GM21360 (cell line): ENCODE results near the gene KCNK3.
"Not testable (repeated sequence)": the region's sequence is repeated elsewhere in the genome, so short reads cannot be mapped to it uniquely, and the experiment has no call there.

ENCODE experiments used
- ATAC-seq: cut with Tn5 transposase; IDR thresholded peaks from one replicate; pipeline ENCODE4 v1.9.1; 2021; ENCODE audit warnings: mild to moderate bottlenecking, moderate library complexity; ENCODE audit not compliant: unreplicated experiment

KCNK3 gene

DNA sequence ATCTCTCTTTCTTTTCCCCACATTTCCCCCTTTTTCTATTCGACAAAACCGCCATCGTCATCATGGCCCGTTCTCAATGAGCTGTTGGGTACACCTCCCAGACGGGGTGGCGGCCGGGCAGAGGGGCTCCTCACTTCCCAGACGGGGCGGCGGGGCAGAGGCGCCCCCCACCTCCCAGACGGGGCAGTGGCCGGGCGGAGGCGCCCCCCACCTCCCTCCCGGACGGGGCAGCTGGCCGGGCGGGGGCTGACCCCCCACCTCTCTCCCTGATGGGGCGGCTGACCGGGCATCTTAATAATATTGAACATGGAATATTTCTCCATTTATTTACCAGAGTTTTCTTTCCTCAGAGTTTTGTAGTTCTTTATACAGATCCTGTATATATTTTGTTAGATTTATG lies 27.2 kb upstream of the KCNK3 start:
- not testable (repeated sequence) for ATAC-seq

DNA sequence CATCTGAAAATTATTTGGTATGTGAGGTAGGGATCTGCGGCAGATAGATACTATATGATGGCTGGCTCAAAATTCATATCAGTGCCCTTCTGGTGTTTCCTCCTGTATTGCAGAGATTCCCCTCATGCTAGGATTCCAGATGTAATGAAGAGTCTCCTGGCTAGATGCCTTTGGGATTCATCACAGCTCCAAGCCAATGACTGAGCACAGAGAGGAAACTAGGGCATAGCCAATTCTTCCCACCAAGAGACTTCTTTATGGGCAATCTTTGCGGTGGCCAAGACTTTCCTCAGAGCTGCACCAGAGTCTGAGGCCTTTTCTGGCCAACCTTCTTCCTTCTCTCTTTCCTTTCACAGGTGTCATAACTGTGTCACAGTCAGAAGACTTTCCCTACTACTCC lies 25.9 kb upstream of the KCNK3 start:
- no peak for ATAC-seq

DNA sequence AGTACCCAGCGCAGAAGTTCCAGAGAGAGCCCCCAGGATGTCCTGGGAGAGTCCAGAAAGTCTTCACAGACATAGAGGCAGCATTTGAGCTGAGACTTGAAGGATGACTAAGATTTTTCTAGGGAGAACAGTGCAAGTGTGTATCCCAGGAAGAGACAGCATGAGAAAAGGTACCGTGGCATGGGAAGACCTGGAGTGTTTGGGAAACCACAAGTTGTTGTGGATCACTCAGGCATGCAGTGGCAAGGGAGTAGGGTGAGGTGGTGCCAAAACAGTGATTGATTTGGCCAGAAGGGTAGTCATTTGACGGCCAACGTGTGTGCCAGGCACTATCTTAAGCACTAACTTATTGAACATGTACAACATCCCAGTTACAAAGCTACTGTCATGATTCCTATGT lies 24.5 kb upstream of the KCNK3 start:
- no peak for ATAC-seq

DNA sequence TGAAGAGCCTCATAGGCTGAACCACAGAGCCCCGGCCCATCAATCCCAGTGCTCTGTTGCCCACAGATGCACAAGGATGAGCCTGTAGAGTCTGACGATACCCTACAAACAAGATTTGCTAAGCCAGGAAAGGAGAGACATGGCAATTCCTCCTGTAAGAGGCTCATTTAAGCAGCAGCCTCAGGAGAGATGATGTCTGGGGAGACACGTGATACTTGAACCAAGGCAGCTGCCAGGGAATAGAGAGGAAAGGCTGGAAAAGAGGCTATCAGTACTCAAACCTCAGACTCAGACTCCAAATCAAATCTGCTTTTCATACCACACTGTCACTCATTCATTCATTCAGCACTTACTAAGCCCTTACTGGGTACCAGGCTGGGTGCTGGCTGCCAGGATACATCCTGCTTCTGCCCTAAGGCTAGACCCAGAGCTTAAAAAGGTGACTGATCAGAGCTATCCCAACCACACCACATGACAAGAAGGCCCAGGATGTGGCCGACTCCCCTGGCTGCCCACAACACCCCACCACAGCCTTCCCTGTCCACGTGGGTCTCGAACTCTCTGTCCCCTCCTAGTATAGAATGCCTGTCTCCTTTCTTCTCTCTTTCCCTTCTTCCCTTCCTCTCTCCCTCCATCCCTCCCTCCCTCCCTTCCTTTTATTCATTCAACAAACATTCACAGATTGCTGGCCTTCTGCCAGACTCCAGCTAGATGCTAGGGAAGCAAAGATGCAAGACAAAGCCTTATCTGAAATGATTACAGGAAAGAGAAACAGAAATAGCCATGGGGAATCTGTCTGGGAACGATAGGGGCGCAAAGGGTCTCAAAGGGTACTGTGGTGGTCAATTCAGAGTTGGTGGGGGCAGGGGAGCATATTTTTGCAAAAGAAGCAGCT lies 23.4 kb upstream of the KCNK3 start:
- ATAC-seq = no peak

DNA sequence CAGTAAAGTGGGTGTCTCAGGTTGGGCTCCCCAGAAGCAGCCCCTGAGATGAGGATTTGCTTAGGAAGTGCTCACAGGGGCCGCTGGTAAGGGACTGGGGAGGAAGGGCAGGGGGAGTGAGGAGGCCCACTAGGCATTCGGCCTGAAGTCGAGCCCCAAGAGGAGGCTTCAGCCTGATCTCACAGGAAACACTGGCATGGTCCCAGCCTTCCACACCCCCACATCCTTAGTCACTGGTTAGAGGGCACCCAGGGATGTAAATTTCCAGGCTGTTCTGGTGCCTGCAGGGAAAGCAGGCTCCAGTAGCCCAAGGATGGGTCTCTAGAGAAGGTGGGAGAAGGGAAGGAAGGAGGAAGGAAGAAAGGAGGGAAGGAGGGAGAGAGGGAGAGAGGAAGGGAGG lies 22.4 kb upstream of the KCNK3 start:
- no peak for ATAC-seq

DNA sequence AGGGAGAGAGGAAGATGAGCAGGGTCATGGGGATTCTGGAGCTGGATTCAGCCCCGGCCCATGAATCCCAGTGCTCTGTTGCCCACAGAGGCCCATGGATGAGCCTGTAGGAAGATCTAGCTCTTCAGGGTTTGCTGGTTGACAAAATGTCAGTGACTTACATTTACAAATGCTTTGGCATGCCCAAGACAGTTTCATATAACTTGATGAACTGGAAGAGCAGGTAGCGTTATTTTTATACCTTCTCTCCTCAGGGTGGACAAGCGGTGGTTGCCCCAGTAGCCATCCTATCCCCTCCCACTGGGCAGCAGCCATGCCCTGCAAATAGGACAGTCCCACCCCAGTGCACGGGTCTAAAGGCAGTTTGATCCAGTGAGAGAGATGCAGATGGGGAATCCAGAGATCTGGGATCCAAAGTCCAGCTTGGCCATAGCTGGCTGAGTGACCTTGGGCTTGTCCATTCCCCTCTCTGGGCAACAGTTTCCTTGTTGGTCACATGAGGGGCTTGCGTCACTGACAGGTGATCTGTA lies 21.5 kb upstream of the KCNK3 start:
- no peak for ATAC-seq

DNA sequence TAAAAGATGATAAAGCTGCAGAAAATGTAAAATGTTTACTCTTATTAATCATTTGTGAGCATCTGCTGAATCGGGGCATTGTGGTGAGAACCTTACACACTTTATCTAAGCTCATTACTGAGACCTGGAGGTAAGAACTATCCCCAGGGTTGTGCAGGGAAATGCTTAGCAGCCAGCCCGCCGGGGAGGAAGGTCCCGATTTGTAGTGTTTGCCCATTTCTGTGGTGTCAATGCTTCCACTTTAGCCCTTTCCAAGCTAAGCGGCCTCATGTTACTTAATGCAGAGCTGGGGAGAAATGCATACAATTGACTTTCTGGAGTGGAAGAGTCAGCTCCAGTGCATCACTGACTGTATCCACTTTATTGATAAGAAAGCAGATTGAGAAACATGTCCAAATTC lies 20.8 kb upstream of the KCNK3 start:
- no peak for ATAC-seq

DNA sequence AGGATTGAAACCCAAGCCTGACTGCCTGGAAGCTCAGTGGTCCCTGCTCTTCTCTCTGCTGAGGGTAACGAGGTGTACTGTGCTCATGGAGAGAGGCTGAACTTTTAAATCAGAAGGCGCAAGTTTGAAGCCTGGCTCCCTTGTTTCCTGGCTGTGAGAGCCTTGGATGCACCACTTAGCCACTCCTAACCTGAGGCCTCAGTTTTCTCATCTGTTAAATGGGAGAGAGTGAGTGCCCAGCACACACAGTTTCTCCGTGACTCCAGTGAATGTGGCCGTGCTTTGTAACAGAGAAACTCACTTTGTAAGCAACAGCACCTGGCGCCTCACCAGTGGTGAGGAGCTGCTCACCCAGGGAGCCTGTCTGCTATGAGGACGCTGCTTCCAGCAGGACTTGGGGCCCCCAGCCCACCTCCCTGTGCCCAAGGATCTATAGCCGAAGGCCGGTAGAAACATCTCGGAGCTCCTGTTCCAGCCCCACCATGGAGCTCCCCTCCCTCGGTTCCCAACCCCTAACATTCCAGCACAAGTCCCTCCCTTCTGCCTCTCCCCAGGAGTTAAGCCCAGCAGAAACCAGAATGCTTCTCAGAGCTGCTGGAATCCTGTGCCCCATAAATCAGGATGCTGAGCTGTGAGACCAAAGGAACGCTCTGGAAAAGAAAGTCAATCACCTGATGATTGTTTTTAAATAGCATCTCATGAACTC lies 20.3 kb upstream of the KCNK3 start:
- ATAC-seq = no peak

DNA sequence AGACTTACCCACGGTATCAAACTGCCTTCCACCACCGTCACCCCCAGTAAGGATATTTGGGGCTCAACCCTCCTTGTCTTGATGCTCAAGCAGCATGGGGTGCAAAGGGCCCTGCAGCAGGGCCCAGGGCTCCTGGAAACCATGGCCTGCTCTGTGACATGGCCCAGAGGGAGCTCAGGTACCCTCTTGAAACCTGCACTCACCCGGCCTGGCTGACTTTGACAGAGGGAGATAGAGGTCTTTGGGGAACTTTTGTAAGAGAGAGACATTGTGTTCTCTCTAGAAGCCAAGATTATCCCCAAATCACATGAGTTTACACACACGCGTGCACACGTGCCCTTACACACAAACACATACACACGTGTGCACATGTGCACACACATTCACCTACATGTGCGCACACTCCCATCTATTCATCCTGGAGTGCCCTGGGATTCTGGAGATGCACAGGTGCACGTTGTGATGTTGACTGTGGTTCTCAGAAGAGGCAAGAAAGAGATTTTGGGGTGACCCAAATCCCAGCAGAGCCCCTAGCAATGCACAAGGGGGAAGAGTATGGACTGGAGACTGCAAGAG lies 19.6 kb upstream of the KCNK3 start:
- no peak for ATAC-seq

DNA sequence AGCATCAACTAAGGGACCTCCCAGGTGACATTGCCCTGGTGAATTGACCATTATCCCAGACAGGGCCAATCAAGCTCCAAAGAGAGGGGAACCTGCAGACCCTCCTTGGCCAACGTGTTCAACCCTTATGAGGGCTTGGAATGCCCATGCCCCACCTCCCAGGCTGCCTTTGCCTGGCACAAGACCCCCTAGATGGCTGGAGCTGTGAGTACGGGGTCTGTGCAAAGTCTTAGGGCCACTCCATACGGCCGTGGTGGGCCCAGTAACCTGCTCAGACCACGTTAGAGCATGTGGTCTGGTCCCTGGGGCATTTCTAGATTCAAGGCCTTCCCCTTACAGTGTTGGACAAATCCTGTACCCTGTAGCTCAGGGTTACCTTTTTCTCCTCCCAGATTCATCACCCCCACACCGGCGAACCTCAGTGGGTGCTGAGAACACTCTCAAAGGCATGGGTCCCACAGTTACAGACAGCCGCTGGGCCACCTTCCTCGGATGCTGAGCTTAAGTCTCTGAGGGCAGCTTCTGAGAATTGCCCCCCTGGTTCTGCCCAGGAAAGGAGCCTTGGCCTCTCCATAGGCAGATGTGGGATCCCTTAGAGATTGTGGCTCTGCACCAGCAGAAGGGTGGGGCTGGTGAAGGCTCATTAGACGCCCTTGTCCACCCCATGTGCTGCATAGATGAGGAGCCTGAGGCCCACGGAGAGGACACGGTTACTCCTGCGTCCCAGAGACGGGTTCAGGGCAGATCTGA lies 18.3 kb upstream of the KCNK3 start:
- no peak for ATAC-seq

DNA sequence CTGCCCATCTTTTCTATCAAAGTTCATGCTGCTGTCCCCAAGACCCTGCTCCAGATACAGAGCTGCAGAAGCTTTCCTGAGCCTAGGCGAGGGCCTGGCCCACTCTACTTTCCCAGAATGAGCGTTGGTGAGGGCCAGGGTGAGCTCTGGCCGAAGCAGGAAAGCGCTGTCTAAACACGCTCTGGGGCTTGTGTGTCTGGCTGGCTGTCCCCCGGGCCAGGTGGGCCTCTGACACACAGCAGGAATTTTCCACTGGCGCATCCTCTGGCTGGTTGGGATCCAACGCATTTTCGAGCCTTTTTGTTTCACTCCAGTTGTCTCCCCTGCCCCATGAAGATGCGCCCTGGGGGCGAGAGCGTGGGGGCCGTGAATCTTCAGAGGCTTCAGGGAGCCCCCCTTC lies 17.8 kb upstream of the KCNK3 start:
- no peak for ATAC-seq

DNA sequence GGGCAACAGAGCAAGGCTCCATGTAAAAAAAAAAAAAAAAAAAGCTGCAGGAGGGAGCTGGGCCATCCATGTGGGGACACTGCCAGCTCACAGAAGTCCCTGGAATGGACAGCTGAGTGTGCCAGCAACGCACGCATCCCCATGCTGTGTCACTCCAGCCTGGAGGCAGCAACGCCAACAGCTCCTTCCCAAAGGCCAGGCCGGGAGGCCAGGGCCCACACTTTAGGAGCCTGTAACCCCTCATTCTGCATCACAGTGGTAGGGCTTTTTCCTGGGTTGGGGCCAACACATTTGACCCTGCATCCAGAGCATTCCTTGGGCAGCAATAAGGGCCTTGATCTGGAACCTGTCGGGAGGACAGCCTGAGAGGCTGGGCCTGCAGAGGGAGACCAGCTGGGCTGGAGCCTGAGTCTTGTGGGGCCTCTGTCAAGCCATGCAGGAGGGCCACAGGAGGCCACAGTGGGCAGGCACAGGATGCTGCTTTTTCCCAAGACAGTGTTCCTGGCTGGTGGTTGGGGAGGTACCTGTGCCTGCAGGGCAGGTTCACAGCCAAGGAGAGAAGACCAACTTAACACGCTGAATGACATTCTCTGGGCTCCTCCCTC lies 16.8 kb upstream of the KCNK3 start:
- ATAC-seq = no peak

DNA sequence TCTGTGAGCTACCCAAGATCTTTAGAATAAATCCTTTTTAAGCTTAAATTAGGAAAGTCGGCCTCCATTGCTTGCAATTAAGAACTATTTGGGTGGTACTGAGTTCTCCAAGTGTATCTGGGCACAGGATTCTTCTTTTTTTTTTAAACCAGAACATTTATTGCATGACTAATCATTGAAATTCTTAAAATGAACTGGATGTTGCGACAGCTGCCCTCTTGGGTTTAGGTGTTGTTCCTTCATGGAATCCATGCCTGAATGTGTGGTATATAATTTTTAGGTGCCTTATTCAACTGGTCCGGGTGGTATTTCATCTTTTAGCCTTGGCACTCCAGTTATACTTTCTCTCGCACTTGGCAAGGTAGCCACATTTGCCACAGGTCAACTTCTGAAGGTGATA lies 14.5 kb upstream of the KCNK3 start:
- no peak for ATAC-seq

DNA sequence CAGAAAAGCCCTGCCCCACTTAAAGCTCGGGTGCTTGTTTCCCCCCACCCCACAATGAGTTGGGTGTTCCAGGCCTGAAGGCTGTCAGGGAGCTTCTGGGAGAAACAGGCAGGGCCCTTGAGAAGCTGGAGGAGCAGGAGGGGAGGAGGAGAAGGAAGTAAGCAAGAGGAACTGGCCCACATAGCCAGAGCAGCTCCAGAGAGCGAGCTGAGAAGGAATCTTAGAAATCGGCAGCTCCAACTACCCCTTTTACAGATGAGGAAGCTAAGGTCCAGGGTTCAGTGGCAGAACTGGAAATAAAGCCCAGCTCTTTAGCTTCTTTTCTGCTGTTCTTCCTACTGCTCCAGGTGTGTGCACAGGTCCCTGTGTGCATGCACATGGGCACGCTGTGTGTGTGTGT lies 12.7 kb upstream of the KCNK3 start:
- no peak for ATAC-seq

DNA sequence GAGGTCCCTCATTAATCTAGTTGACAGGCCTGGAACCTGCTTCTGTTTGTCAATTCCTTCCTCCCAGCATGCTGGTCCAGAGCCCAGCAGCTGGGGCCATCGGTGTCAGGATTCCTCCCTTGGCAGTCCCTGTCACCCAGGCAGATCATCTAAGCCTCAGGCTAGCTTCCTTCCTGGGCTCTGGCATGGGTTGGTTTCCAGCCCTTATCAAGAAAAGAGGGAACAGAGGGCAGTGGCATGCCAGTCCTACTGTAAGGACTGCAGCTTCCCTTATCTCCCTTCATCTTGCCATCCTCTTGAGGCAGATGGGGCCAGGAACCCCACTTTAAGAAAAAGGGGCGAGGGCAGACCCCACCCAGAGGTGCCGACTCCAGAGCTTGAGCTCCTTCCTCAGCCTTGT lies 10.9 kb upstream of the KCNK3 start:
- ATAC-seq = no peak

DNA sequence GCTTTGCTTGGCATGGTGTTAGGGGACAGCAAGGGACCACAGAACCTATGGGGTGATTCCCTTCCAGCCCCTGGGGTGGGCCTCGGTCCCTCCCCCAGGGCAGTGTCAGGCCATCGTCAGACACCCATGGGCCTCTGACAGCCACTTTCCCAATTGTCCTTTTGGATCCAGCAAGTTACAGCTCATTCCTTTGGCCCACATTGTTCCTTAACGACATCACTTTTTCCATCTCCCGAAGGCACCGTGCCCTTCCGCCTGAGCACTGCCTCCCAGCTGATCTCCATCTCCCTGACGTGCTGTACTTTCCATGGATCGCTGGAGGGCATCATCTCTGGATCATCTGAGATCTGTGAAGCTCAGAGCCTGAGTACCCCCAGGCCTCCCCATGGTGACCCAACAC lies 10.4 kb upstream of the KCNK3 start:
- ATAC-seq = no peak

DNA sequence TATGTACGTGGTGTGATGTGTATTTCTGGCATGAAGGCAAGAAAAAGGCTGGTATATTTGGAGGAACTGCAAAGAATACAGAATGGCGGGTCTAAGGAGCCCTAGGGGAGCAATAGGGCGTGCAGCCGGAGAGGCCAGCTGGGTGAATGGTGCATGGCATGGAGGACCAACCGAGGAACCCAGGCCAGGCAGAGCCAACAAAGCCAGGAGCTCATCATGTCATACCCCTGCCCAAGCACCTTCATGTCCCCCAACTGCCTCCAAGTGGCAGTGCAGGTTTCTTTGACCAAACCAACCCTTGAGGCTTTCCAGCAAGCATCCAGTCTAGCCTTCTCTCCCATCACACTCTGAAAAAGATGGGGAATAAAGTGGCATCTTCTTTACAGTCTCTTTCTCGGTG lies 8.9 kb upstream of the KCNK3 start:
- ATAC-seq = no peak

DNA sequence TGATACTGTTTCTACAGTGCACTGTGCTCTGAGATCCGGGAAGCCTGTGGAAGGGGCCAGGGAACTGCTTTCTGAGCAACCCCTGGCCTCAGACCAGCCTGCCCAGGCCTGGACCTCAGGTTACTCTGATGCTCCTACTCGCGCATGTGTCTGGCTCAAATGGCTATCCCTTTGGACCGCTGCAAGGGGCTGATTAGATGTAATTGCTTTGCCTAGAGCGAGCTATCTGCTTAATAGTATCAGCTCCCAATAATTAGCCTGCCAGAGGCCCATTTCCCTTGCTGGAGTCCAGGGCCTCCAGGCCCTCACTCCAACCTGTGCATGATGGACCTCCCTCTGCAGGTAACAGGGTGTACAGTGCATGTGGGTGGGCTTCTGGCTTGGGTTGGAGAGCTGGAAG lies 7.2 kb upstream of the KCNK3 start:
- no peak for ATAC-seq

DNA sequence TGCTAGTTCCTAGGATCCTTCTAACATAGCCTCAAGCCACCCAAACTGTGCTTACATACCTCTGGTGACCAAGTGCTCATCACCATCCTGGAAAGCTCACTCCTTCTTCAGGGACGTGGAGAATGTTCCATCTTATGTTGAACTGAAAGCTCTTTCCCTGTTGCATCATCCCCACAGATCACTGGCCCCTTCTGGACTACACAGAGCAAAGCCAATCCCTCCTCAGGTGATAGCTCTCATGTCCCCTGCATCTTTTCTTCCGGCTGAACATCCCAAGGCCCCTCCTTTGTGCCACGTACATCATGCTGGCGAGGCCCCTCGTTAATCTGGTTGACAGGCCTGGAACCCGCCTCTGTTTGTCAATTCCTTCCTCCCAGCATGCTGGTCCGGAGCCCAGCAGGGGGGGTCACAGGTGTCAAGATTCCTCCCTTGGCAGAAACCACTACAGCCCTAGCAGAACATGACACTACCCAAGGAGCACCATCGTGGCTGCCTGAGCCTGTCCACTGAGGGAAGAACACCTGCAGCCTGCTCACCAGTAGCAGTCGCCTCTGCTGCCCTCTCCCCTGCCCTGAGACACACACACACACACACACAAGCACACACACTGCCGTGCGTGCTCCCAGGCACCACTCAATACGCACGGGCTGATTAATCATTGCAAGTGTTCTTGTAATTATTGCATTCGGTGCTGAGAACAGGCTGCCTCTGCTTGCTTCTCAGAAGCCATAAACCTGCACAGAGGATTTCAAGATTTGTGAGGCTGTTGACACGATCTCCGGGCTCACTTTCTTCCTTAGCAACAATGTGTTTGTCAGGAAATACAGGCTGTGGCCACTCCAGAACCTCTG lies 6.3 kb upstream of the KCNK3 start:
- ATAC-seq = no peak

DNA sequence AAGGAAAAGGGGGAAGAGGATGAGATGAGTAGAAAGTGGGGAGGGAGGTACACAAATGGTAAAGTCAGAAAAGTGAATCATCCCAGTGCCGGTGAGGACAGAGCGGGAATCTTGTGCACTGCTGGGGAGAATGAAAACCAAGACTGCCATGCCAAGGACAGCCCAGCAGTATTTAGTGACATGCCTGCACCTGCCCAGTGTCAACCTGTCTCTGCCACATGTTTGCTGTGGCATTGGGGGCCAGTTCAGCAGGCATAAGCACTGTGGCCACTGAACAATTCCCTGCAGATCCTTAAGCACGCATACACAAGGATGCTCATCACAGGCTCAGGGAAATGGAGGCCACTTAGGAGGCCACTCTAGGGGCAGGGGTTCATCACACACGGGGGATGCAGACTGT lies 5.2 kb upstream of the KCNK3 start:
- no peak for ATAC-seq
